Upper lobe of right lung (tissue), 1 donor: Measurements from ENCODE around the gene LHFPL3. TPM values are rescaled to one million over a fixed set of nuclear protein-coding genes. Genes with fewer than 3 reads are reported as not detected.

Experiments used
- ATAC-seq: fragments of 200-7000 bp; cut with Tn5 transposase; one replicate; pipeline ENCODE4 v1.9.1; 2020; ENCODE audit warnings: mild to moderate bottlenecking, moderate library complexity
- DNase-seq: peaks from one replicate; pipeline ENCODE4 v3.0.0-alpha.2; 2020
- H3K27ac ChIP-seq: fragments of 200-600 bp; one replicate; pipeline ENCODE4 v1.8.0; 2022
- H3K27me3 ChIP-seq: fragments of 200-600 bp; one replicate; pipeline ENCODE4 v1.8.0; 2022; ENCODE audit warnings: mild to moderate bottlenecking
- H3K36me3 ChIP-seq: fragments of 200-600 bp; one replicate; pipeline ENCODE4 v1.8.0; 2022
- H3K4me1 ChIP-seq: fragments of 200-600 bp; one replicate; pipeline ENCODE4 v1.8.0; 2022
- H3K4me3 ChIP-seq: fragments of 200-600 bp; one replicate; pipeline ENCODE4 v1.8.0; 2022; ENCODE audit warnings: mild to moderate bottlenecking
- H3K9me3 ChIP-seq: fragments of 200-600 bp; one replicate; pipeline ENCODE4 v1.8.0; 2022
- intact Hi-C: fragments of 100-400 bp; cut with DNase I; formaldehyde crosslinking; loops from one replicate; pipeline ENCODE4 v1.11.0; 2022
- total RNA-seq: library from RNA; stranded (reverse); fragmentation: NEBNext Ultra II Directional; extraction: Animal tissue kit (Norgen Biotek cat#: 25700); gene quantifications from one replicate; pipeline ENCODE4 v1.2.1, GENCODE V29; 2021
- TF ChIP-seq, protein P1 (sequence below): fragments of 200-600 bp; IDR thresholded peaks from one replicate; pipeline ENCODE4 v1.8.0; 2022; ENCODE audit warnings: antibody characterized with exemption
- donor health status: DM: no; HTN: yes; CAD: no; lungs with severe emphysema.

LHFPL3 gene
- total RNA-seq, 1 donor from 2014 or later: not detected

DNA sequence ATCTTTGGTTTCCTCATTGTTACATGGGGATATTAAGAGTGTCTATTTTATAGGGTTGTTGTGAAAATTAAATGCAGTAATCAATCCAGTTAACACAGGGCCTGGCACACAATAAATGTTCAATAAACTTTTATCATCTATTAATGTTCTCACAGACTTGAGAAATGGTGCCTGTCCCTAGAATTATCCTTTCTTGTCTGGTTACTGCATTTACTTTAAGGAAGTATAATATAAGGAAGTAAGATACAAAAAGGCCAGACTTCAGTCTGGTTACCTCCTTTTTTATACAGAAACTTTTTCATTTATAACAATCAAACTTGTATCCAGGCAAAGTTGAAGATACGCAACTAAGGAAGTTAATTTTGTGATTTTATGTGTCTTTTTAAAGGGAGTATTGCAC is 117.0 kb downstream of the LHFPL3 start:
- ATAC-seq (no peak), DNase-seq (no peak)
- Histone ChIP-seq H3K9me3 (no peaks in the 10 kb centered on the region), H3K36me3 (no peaks in the 10 kb centered on the region), H3K4me1 (no peaks in the 10 kb centered on the region), H3K27ac (no peak overlapping the region), H3K4me3 (no peak overlapping the region), H3K27me3 (no peaks in the 10 kb centered on the region)
- intact Hi-C loops: no loop called here
- TF ChIP-seq, protein P1, sequence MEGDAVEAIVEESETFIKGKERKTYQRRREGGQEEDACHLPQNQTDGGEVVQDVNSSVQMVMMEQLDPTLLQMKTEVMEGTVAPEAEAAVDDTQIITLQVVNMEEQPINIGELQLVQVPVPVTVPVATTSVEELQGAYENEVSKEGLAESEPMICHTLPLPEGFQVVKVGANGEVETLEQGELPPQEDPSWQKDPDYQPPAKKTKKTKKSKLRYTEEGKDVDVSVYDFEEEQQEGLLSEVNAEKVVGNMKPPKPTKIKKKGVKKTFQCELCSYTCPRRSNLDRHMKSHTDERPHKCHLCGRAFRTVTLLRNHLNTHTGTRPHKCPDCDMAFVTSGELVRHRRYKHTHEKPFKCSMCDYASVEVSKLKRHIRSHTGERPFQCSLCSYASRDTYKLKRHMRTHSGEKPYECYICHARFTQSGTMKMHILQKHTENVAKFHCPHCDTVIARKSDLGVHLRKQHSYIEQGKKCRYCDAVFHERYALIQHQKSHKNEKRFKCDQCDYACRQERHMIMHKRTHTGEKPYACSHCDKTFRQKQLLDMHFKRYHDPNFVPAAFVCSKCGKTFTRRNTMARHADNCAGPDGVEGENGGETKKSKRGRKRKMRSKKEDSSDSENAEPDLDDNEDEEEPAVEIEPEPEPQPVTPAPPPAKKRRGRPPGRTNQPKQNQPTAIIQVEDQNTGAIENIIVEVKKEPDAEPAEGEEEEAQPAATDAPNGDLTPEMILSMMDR: no peak

DNA sequence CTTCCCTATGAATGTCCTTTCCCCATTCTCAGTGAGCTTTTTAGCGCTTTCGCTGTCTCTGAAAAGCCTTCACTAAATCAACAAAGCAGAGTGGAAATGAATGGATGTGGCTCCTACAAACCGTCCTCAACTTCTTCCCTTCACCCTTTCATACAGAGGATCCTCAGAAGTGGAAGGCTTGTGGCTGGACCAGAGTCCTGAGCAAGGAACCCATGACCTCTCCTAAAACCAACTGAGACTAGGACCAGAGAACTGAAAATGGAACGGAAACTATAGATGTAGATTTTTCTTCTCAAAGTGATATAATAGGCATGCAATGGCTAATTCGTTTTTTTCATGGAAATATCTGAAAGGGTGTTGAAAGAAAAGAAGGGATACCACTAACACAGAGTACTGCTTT is 122.5 kb downstream of the LHFPL3 start:
- no peak overlapping the region for H3K4me3 ChIP-seq
- H3K9me3 ChIP-seq: no peaks in the 10 kb centered on the region
- H3K4me1 ChIP-seq: no peaks in the 10 kb centered on the region
- TF ChIP-seq, protein P1: no peak
- H3K36me3 ChIP-seq: no peaks in the 10 kb centered on the region
- ATAC-seq (no peak), DNase-seq (no peak)
- H3K27me3 ChIP-seq: no peaks in the 10 kb centered on the region
- intact Hi-C loops: no loop called here
- H3K27ac ChIP-seq: no peak overlapping the region

DNA sequence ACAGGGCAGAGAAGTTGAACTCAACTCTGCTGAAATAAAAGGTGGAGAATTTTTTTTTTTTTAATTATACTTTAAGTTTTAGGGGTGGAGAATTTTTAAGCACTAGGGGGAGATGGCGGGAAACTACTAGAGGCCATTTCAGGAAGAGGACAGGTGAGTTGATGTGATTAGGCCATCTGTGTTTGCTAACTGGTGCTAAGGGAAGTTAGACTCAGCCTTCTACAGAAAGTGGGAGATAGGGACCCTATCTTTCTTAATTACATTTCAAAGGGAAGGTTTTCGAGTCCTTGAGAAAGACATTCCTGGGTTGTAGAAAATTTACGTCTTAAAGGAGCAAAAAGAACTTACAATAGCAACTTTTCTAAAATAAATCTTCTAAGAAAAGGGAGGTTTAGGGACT is 124.8 kb downstream of the LHFPL3 start:
- DNase-seq: no peak
- Histone ChIP-seq H3K27me3 (no peaks in the 10 kb centered on the region), H3K36me3 (no peaks in the 10 kb centered on the region), H3K9me3 (no peaks in the 10 kb centered on the region), H3K27ac (no peak overlapping the region), H3K4me1 (no peaks in the 10 kb centered on the region), H3K4me3 (no peak overlapping the region)
- TF ChIP-seq, protein P1: no peak
- intact Hi-C loops: no loop called here
- no peak for ATAC-seq

GRCh38 chr7:104458875-104459274 is 130.5 kb downstream of the LHFPL3 start:
- intact Hi-C loops: no loop called here
- no peak for DNase-seq
- Histone ChIP-seq H3K4me1 (no peaks in the 10 kb centered on the region), H3K4me3 (no peak overlapping the region), H3K27ac (no peak overlapping the region), H3K9me3 (peaks cover 3% of the 10 kb centered on the region), H3K36me3 (no peaks in the 10 kb centered on the region), H3K27me3 (no peaks in the 10 kb centered on the region)
- TF ChIP-seq, protein P1: no peak
- ATAC-seq: no peak

- no peak for ATAC-seq
- no peak overlapping the region for H3K27ac ChIP-seq
- no peaks in the 10 kb centered on the region for H3K27me3 ChIP-seq
- no peak overlapping the region for H3K4me3 ChIP-seq
- TF ChIP-seq, protein P1: no peak
- no peaks in the 10 kb centered on the region for H3K36me3 ChIP-seq
- H3K4me1 ChIP-seq: no peaks in the 10 kb centered on the region
- DNase-seq: no peak
- intact Hi-C loops: no loop called here
- no peaks in the 10 kb centered on the region for H3K9me3 ChIP-seq
Measured at GRCh38 chr7:104469166-104469820, 140.9 kb downstream of the LHFPL3 start.

- ATAC-seq (no peak), DNase-seq (no peak)
- no peaks in the 10 kb centered on the region for H3K4me1 ChIP-seq
- TF ChIP-seq, protein P1: no peak
- H3K27me3 ChIP-seq: no peaks in the 10 kb centered on the region
- no peaks in the 10 kb centered on the region for H3K36me3 ChIP-seq
- H3K4me3 ChIP-seq: no peak overlapping the region
- no peak overlapping the region for H3K27ac ChIP-seq
- no peaks in the 10 kb centered on the region for H3K9me3 ChIP-seq
- intact Hi-C loops: no loop called here
Measured at GRCh38 chr7:104480529-104480928, 152.1 kb downstream of the LHFPL3 start.
